A549 (cell line): ENCODE measurements around the gene SPPL2A.

ENCODE experiments used
- CBX2 ChIP-seq: fragments of 200-600 bp; sonication (generic); IDR thresholded peaks from 2 replicates; pipeline ENCODE4 v1.6.1; 2016; ENCODE audit warnings: low read depth, mild to moderate bottlenecking, borderline replicate concordance
- CEBPB ChIP-seq, 2 experiments: fragments of >200 bp in 1 of 2; sonication (Bioruptor Twin) in 1 of 2; formaldehyde crosslinking in 1 of 2; IDR thresholded peaks; 2 replicates each; pipeline ENCODE4 v1.6.1; 2012 to 2016
- CTCF ChIP-seq: fragments of >200 bp; sonication (Bioruptor Twin); formaldehyde crosslinking; IDR thresholded peaks from 3 replicates; pipeline ENCODE4 v1.5.1; 2016
- FOSL2 ChIP-seq, 2 experiments: fragments of 450-650 bp in 1 of 2; fragments of >200 bp in 1 of 2; sonication (Bioruptor Twin) in 1 of 2; formaldehyde crosslinking; IDR thresholded peaks; 2 replicates each; pipeline versions ENCODE4 v1.5.0 to v1.6.1; 2016 to 2020; ENCODE audit warnings: mild to moderate bottlenecking in 1 of 2, moderate library complexity in 1 of 2
- MAFK ChIP-seq: fragments of 450-650 bp; IDR thresholded peaks from 2 replicates; pipeline ENCODE4 v1.6.1; 2014; ENCODE audit not compliant: partially characterized antibody
- MAX ChIP-seq: IDR thresholded peaks from 2 replicates; pipeline ENCODE4 v1.6.1; 2012
- MAZ ChIP-seq: fragments of 150-350 bp; IDR thresholded peaks from 2 replicates; pipeline ENCODE4 v1.6.1; 2014; ENCODE audit warnings: antibody characterized with exemption, low read depth, low read length, borderline replicate concordance
- MYC ChIP-seq: IDR thresholded peaks from 2 replicates; pipeline ENCODE4 v1.6.1; 2012; ENCODE audit warnings: mild to moderate bottlenecking, inconsistent platforms, low read length, improper control_type of control experiment, borderline replicate concordance
- POLR2A ChIP-seq: IDR thresholded peaks from 2 replicates; pipeline ENCODE4 v1.6.1; 2012; ENCODE audit warnings: mild to moderate bottlenecking, low read length
- RAD21 ChIP-seq, 2 experiments: fragments of >200 bp in 1 of 2; sonication (Bioruptor Twin) in 1 of 2; formaldehyde crosslinking in 1 of 2; IDR thresholded peaks in 1 of 2; conservative IDR thresholded peaks in 1 of 2; 2 replicates in 1 of 2; 3 replicates in 1 of 2; pipeline ENCODE4 v1.6.1; 2012 to 2018; ENCODE audit warnings: inconsistent platforms in 1 of 2
- SMC3 ChIP-seq: fragments of >200 bp; sonication (Bioruptor Twin); formaldehyde crosslinking; IDR thresholded peaks from 3 replicates; pipeline ENCODE4 v1.6.1; 2018; ENCODE audit warnings: inconsistent platforms

- TF ChIP-seq MAFK: no peak
- no peak for TF ChIP-seq SMC3
- TF ChIP-seq RAD21 (conservative IDR thresholded peaks at IDR 0.05 in 1 of 2, IDR thresholded peaks at IDR 0.05 in 1 of 2): no peak
- TF ChIP-seq CBX2: no peak
- TF ChIP-seq POLR2A: no peak
- TF ChIP-seq MAX: no peak
- no peak for TF ChIP-seq CTCF
- TF ChIP-seq CEBPB (IDR thresholded peaks at IDR 0.05): no peak
- TF ChIP-seq MAZ: no peak
- TF ChIP-seq FOSL2 (IDR thresholded peaks at IDR 0.05): no peak
- no peak for TF ChIP-seq FOSL2 (CRISPR knock-in tag; IDR thresholded peaks at IDR 0.05)
- no peak for TF ChIP-seq MYC
These were observed 48.4 kb upstream of the SPPL2A start for GRCh38 chr15:50813865-50814264.
